ENCODE data around the gene KCNH1. TPM values are rescaled to one million over a fixed set of nuclear protein-coding genes. Genes with fewer than 3 reads are reported as not detected.

KCNH1 gene
- total RNA-seq, 5 donors from 2014 or later (not counting 1 experiment from before 2014, with no cell fraction given): not detected

DNA sequence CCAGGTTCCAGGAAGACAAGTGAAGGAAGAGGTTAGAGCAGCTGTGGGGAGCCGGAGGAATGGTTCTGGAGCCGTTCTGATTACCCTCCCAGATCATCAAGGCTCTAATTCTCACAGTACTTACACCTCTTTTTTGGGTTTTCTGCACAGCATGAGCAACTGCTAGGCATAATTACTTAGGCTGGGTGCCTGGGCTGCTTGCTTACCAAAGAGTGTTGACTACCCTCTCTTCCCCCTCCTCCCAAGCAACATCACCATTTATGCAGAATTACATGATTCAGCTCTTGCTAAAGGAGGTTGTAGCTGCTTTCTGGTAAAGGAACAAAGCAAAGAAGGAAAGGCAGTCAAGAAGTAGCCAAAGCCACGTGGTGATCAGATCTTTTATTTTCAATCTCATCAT, 397.2 kb downstream of the KCNH1 start:
- H3K4me1 Mint-ChIP-seq: no peaks in the 10 kb centered on the region
- DNase-seq (no peak), ATAC-seq (replicated peaks in 1 of 4) (no peak)
- H3K27ac Mint-ChIP-seq: no peak overlapping the region
- H3K9me3 ChIP-seq: no peaks in the 10 kb centered on the region
- no peak overlapping the region for H3K27ac ChIP-seq (ENCODE audit: low read length)
- H3K9me3 Mint-ChIP-seq: no peaks in the 10 kb centered on the region
- peaks cover 0 to 8% of the 10 kb centered on the region in 2 experiments for H3K27me3 ChIP-seq (replicated peaks in 1 of 2; ENCODE audit: control insufficient read depth in 2 of 2, extremely low read depth in 1 of 2, insufficient read depth in 2 of 2, low read length in 1 of 2)
- no peaks in the 10 kb centered on the region for H3K36me3 ChIP-seq (ENCODE audit: control insufficient read depth in 2 of 2, extremely low read depth in 1 of 2, insufficient read depth in 1 of 2, low read length in 1 of 2)
- no peaks in the 10 kb centered on the region for H3K36me3 Mint-ChIP-seq
- H3K4me1 ChIP-seq (ENCODE audit: control insufficient read depth in 1 of 2, extremely low read depth in 1 of 2, insufficient read depth in 2 of 2, low read length in 2 of 2): no peaks in the 10 kb centered on the region
- 17% methylated on average over 1 of the region's 3 CpGs for WGBS (ENCODE audit: insufficient coverage)
- H3K27me3 Mint-ChIP-seq: peaks cover 4 to 30% of the 10 kb centered on the region in 2 donors
- H3K4me3 ChIP-seq (ENCODE audit: control insufficient read depth in 1 of 2, extremely low read depth in 1 of 2, low read length in 1 of 2): no peak overlapping the region
- H3K4me3 Mint-ChIP-seq: no peak overlapping the region
- ChIA-PET CTCF (no interaction called here), POLR2A (no interaction called here)

- ATAC-seq (replicated peaks in 1 of 4) (no peak), DNase-seq (no peak)
- 100% methylated on average over 2 of the region's 2 CpGs for WGBS (ENCODE audit: insufficient coverage)
- H3K4me3 ChIP-seq (ENCODE audit: control insufficient read depth in 1 of 2, extremely low read depth in 1 of 2, low read length in 1 of 2): no peak overlapping the region
- Mint-ChIP-seq H3K27me3 (peaks cover 2 to 20% of the 10 kb centered on the region in 2 donors), H3K27ac (no peak overlapping the region), H3K9me3 (no peaks in the 10 kb centered on the region), H3K36me3 (no peaks in the 10 kb centered on the region), H3K4me3 (no peak overlapping the region), H3K4me1 (no peaks in the 10 kb centered on the region)
- CTCF ChIA-PET: no interaction called here
- POLR2A ChIA-PET: no interaction called here
- no peaks in the 10 kb centered on the region for H3K4me1 ChIP-seq (ENCODE audit: control insufficient read depth in 1 of 2, extremely low read depth in 1 of 2, insufficient read depth in 2 of 2, low read length in 2 of 2)
- H3K9me3 ChIP-seq: no peaks in the 10 kb centered on the region
- no peak overlapping the region for H3K27ac ChIP-seq (ENCODE audit: low read length)
- peaks cover 0 to 8% of the 10 kb centered on the region in 2 experiments for H3K27me3 ChIP-seq (replicated peaks in 1 of 2; ENCODE audit: control insufficient read depth in 2 of 2, extremely low read depth in 1 of 2, insufficient read depth in 2 of 2, low read length in 1 of 2)
- no peaks in the 10 kb centered on the region for H3K36me3 ChIP-seq (ENCODE audit: control insufficient read depth in 2 of 2, extremely low read depth in 1 of 2, insufficient read depth in 1 of 2, low read length in 1 of 2)
Observed at GRCh38 chr1:210731597-210731996, 402.4 kb downstream of the KCNH1 start.

- Mint-ChIP-seq H3K9me3 (no peaks in the 10 kb centered on the region), H3K4me1 (no peaks in the 10 kb centered on the region), H3K4me3 (no peak overlapping the region), H3K36me3 (no peaks in the 10 kb centered on the region), H3K27me3 (peaks cover 0 to 19% of the 10 kb centered on the region in 2 donors), H3K27ac (no peak overlapping the region)
- Histone ChIP-seq H3K4me1 (ENCODE audit: control insufficient read depth in 1 of 2, extremely low read depth in 1 of 2, insufficient read depth in 2 of 2, low read length in 2 of 2) (no peaks in the 10 kb centered on the region), H3K9me3 (no peaks in the 10 kb centered on the region), H3K4me3 (ENCODE audit: control insufficient read depth in 1 of 2, extremely low read depth in 1 of 2, low read length in 1 of 2) (no peak overlapping the region), H3K36me3 (ENCODE audit: control insufficient read depth in 2 of 2, extremely low read depth in 1 of 2, insufficient read depth in 1 of 2, low read length in 1 of 2) (no peaks in the 10 kb centered on the region), H3K27ac (ENCODE audit: low read length) (no peak overlapping the region), H3K27me3 (replicated peaks in 1 of 2; ENCODE audit: control insufficient read depth in 2 of 2, extremely low read depth in 1 of 2, insufficient read depth in 2 of 2, low read length in 1 of 2) (peaks cover 0 to 4% of the 10 kb centered on the region in 2 experiments)
- ATAC-seq (replicated peaks in 1 of 4): no peak
- ChIA-PET POLR2A (no interaction called here), CTCF (no interaction called here)
- DNase-seq: no peak
- WGBS (ENCODE audit: insufficient coverage): no CpG with 5 or more reads among the region's 2 CpGs
Observed at GRCh38 chr1:210731193-210731592, 402.8 kb downstream of the KCNH1 start.

- no peak for ATAC-seq (replicated peaks in 1 of 4)
- Mint-ChIP-seq H3K4me3 (no peak overlapping the region), H3K36me3 (no peaks in the 10 kb centered on the region), H3K27me3 (peaks cover 0 to 13% of the 10 kb centered on the region in 2 donors), H3K9me3 (no peaks in the 10 kb centered on the region), H3K27ac (no peak overlapping the region), H3K4me1 (no peaks in the 10 kb centered on the region)
- H3K27ac ChIP-seq (ENCODE audit: low read length): no peak overlapping the region
- peaks cover 0 to 2% of the 10 kb centered on the region in 2 experiments for H3K27me3 ChIP-seq (replicated peaks in 1 of 2; ENCODE audit: control insufficient read depth in 2 of 2, extremely low read depth in 1 of 2, insufficient read depth in 2 of 2, low read length in 1 of 2)
- no peak for DNase-seq
- no peak overlapping the region for H3K4me3 ChIP-seq (ENCODE audit: control insufficient read depth in 1 of 2, extremely low read depth in 1 of 2, low read length in 1 of 2)
- ChIA-PET CTCF (no interaction called here), POLR2A (no interaction called here)
- no peaks in the 10 kb centered on the region for H3K36me3 ChIP-seq (ENCODE audit: control insufficient read depth in 2 of 2, extremely low read depth in 1 of 2, insufficient read depth in 1 of 2, low read length in 1 of 2)
- WGBS (ENCODE audit: insufficient coverage): 100% methylated on average over 1 of the region's 1 CpG
- H3K9me3 ChIP-seq: no peaks in the 10 kb centered on the region
- no peaks in the 10 kb centered on the region for H3K4me1 ChIP-seq (ENCODE audit: control insufficient read depth in 1 of 2, extremely low read depth in 1 of 2, insufficient read depth in 2 of 2, low read length in 2 of 2)
Observed at GRCh38 chr1:210730023-210730422, 403.9 kb downstream of the KCNH1 start.

- Histone ChIP-seq H3K36me3 (ENCODE audit: control insufficient read depth in 2 of 2, extremely low read depth in 1 of 2, insufficient read depth in 1 of 2, low read length in 1 of 2) (no peaks in the 10 kb centered on the region), H3K4me1 (ENCODE audit: control insufficient read depth in 1 of 2, extremely low read depth in 1 of 2, insufficient read depth in 2 of 2, low read length in 2 of 2) (no peaks in the 10 kb centered on the region), H3K27ac (ENCODE audit: low read length) (no peak overlapping the region), H3K27me3 (replicated peaks in 1 of 2; ENCODE audit: control insufficient read depth in 2 of 2, extremely low read depth in 1 of 2, insufficient read depth in 2 of 2, low read length in 1 of 2) (no peaks in the 10 kb centered on the region), H3K9me3 (no peaks in the 10 kb centered on the region), H3K4me3 (ENCODE audit: control insufficient read depth in 1 of 2, extremely low read depth in 1 of 2, low read length in 1 of 2) (no peak overlapping the region)
- Mint-ChIP-seq H3K27ac (no peak overlapping the region), H3K4me3 (no peak overlapping the region), H3K4me1 (no peaks in the 10 kb centered on the region), H3K36me3 (no peaks in the 10 kb centered on the region), H3K9me3 (no peaks in the 10 kb centered on the region), H3K27me3 (peaks cover 0 to 12% of the 10 kb centered on the region in 2 donors)
- ATAC-seq (replicated peaks in 1 of 4): no peak
- no peak for DNase-seq
- WGBS (ENCODE audit: insufficient coverage): no CpG with 5 or more reads among the region's 4 CpGs
- POLR2A ChIA-PET: no interaction called here
- CTCF ChIA-PET: no interaction called here
Observed at GRCh38 chr1:210728437-210729149, 405.4 kb downstream of the KCNH1 start.

DNA sequence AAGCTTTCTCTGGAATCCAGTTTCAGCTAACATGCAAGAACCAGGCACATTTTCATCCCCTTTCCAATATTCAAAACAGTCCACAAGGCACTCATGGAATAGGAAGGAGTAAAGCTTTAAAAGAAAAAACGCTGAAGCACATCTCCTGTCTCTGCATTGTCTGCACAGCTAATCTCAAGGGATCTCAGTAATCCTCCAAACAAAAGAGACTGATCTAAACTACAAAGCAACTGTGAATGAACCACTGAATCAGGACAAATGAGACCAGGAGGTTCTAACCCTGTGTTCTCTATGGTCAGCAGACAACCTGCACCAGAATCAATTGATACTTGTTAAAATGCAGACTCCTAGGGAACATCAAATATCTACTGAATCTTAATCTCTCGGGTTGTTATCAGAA, 406.2 kb downstream of the KCNH1 start:
- CTCF ChIA-PET: interaction anchor here in 1 of 2 donors (0.7 kb wide), 1 partner anchor 323 kb away, joined by 3 read pairs; no protein-coding TSS in a partner anchor
- Histone ChIP-seq H3K4me1 (ENCODE audit: control insufficient read depth in 1 of 2, extremely low read depth in 1 of 2, insufficient read depth in 2 of 2, low read length in 2 of 2) (no peaks in the 10 kb centered on the region), H3K36me3 (ENCODE audit: control insufficient read depth in 2 of 2, extremely low read depth in 1 of 2, insufficient read depth in 1 of 2, low read length in 1 of 2) (no peaks in the 10 kb centered on the region), H3K9me3 (no peaks in the 10 kb centered on the region), H3K27ac (ENCODE audit: low read length) (no peak overlapping the region), H3K4me3 (ENCODE audit: control insufficient read depth in 1 of 2, extremely low read depth in 1 of 2, low read length in 1 of 2) (no peak overlapping the region), H3K27me3 (replicated peaks in 1 of 2; ENCODE audit: control insufficient read depth in 2 of 2, extremely low read depth in 1 of 2, insufficient read depth in 2 of 2, low read length in 1 of 2) (no peaks in the 10 kb centered on the region)
- Mint-ChIP-seq H3K27me3 (peaks cover 0 to 8% of the 10 kb centered on the region in 2 donors), H3K9me3 (no peaks in the 10 kb centered on the region), H3K4me3 (no peak overlapping the region), H3K27ac (no peak overlapping the region), H3K36me3 (no peaks in the 10 kb centered on the region), H3K4me1 (no peaks in the 10 kb centered on the region)
- no CpG with 5 or more reads among the region's 2 CpGs for WGBS (ENCODE audit: insufficient coverage)
- POLR2A ChIA-PET: no interaction called here
- ATAC-seq (replicated peaks in 1 of 4) (no peak), DNase-seq (no peak)
